HG03571 (cell line): ENCODE results near the gene GPR15.

Experiments
- ATAC-seq: cut with Tn5 transposase; IDR thresholded peaks from one replicate; pipeline ENCODE4 v1.9.1; 2021; ENCODE audit not compliant: unreplicated experiment

Gene GPR15

DNA sequence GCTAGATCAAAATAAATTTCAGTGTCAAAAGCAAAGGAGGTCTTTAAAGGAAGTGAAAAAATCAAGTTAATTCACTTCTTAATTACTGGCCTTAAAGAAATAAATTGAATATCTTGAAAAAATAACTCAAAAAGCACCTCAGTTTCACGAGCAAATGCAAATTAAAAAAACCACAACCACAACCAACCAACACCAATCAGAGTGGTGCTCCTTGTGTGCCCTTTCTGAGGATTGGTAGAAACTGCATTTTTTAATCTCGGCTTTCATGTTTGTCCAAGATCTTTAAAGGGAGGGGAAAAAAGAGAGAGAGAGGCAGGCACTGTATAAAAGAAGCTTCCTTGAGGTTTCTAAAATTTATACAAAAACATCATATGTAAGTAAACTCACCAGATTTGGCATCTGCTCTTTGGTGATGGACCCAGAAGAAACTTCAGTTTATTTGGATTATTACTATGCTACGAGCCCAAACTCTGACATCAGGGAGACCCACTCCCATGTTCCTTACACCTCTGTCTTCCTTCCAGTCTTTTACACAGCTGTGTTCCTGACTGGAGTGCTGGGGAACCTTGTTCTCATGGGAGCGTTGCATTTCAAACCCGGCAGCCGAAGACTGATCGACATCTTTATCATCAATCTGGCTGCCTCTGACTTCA, at the start of gene GPR15:
Gene GPR15, plus strand, starts transcription at position 357 of the 653 bp plus-strand sequence. Its CDS starts 56 bp downstream, at position 413.
- ATAC-seq = peak; percentile 19

DNA sequence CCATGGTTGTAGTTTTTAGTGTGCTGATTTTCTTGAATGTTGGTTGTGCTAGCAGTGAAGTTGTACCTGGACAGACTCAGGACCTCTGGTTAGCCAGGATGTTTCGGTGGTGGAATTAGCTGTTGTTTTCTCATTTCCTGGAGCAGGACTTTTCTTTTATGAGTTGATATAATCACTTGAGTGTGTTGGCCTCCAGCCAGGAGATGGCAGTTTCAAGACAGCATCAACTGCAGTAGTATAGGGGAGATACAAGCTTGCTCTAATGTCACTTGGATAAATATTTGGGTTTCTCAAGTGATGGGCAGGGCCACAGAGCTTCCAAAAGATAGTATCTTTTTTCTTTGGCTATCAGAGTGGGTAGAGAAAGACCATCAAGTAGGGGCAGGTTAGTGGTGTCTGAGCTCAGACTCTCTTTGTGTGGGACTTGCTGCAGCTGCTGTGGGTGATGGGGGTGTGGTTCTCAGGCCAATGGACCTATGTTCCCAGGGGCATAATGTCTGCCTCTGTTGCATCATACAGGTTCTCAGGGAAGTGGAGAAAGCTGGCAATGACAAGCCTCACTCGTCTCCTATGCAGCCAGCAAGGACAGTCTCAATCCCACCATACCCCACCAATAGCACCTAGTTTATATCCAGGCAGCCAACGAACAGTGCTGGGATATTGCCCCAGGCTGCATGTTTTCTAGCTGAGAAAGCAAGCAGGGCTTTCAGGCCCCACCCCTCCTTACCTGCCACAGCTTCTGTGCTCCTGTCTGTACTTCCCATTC, 48.9 kb upstream of the GPR15 start:
- no peak for ATAC-seq

DNA sequence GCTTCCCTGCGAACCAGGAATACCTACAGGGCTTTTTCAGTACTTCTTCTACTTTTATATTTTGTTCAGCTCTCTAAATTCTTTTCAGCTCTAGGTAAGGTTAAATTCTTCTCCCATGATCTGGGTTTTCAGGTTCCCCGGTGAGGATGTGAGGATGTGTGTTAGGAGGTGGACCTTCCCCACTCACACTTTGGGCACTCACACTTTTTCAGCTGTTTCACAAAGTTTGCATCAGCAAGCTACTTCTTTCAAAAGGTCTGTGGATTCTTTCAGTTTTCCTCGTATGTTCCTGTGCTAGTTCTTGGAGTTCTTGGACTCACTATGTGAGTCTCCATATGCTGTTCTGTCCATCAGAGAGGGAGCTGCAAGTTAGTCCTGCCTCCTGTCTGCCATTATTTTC, 48.2 kb upstream of the GPR15 start:
- ATAC-seq = no peak

DNA sequence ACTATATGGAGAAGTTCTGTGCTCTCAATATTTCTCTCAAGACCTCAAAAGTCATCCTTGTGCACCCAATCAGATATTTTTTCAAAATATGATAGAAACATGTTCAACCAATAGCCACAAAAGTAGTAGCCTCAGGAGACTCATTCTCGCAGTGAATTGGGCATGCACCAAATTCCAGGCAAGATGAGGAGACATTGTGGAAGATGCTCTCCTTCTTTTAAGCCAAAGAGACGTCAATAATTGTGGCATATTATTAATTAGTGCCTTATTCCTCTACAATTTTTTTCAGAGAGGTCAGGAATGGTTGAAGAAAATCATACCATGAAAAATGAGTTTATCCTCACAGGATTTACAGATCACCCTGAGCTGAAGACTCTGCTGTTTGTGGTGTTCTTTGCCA, 34.4 kb upstream of the GPR15 start, which contains the start of gene OR5K2:
Gene OR5K2, plus strand, starts transcription at position 301 of the 400 bp plus-strand sequence. Its CDS starts 0 bp downstream, at position 301.
- ATAC-seq = no peak

DNA sequence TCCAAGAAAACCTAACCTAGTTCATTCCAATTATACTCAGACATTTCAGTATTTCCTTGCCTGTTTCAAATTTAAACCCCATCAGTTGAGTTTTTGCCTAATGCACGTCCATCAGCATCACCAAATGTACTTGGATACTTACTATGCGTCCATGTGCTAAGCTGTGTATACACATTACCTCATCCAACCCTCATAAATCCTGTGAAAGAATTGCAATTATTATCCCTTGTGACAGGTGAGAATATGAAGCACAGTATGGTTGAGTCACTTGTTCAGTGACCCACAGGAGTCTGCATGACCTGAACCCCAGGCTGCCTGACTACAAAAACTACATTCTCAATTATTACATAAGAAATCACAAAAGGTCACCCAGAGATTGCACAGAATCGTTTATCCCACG, 31.8 kb upstream of the GPR15 start:
- no peak for ATAC-seq

DNA sequence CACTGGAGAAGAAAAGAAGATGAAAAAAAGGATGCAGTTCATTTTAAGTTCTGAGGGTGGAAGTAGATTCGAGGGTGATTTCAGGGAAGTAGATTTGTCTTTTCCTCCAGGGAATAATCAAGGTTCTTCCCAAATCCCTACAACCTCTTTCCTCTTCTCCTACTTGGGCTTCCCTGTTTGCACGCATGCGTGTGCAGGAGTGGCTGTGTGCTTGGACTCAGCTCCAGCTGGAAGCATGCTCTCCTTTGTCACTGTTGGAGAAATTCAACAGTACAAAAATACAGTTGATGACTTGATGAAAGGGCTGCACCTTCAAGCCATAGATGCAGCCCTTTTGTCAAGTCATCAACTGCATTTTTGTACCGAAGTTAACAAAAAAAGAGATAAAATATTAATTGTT, 30.5 kb upstream of the GPR15 start:
- ATAC-seq = no peak

DNA sequence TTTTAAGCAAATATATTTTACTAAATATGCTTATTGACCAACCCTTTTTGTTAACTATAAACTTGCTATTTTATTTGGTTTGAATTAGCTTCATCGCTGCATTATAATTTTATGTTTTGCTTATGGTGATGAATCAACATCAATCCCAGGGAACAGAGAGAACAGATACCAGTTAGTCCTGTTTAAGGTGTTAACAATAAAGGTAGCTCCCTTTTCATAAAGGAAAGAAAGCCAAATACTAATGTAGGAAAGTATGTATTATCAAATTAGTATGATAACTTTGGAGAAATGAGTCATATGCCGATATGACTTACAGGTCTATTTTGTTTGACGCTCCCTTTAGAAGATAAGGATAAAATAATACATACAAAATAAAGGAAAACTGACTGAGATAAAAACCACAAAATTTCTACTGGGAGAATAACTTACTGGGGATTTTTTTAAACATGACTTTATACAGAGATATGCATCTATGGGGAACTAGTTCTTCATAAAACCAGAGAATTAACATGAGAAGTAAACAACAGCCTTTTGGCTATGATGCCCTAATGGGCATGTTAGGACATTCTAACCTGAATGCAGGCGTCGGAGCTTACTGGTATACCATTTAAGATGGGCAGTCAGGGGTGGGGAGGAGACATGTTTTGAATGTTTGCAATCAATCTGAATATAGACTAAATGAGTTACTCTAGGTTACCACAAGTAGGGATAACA, 29.8 kb upstream of the GPR15 start:
- ATAC-seq = no peak

DNA sequence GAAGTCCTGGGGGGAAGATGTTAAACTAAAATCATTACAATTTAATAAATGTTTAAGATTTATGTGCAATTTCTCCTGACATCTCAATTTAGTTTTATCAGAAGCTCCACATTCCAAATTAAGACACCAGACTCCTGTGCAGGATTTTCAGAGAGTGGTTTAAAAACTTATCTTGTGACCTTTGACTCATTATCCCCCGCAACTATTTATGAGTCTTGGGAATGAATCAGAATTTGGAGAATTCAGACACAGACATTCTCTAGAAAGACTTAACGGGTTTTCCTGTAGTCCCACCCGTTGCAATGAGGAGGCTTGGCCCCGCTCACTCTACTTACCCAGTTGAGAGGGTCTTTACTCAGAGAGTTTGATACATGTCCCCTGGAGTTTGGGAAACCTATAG, 27.2 kb upstream of the GPR15 start:
- no peak for ATAC-seq

DNA sequence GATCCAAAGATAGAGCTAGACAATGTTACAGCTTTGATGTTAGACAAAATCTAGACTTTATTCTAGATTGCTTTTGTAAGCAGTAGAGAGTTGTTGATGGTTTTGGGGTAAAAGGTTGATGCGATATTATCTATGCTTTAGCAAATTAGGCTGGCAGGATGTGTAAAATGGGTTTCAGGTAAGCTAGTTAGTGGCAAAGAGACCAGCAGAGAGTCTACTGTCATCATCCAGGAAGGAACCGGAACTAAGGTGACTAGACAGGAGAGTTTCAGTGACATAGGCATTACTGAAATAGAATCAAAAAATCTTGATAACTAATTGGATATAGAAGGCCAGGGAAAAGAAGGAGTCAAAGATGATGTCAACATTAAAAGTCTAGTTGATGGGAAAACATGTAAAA, 23.2 kb upstream of the GPR15 start:
- no peak for ATAC-seq

DNA sequence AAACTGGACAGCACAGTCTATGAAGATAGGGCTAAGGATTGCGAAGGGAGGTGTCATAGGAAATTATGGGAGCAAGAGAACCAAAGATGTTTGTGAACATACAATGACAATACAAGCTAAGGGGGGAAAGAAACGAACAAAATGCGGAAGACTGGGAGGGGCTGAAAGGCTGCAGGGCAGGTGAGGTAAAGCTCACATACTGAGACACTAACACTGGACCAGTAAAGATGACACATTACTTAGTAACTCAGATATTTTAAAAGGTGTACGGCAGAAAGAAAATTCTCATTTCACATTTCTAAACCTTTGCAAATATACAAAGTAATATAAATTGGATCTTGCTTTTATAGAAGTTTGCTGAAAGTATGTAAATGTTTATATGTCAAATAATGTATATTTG, 19.2 kb upstream of the GPR15 start:
- no peak for ATAC-seq

DNA sequence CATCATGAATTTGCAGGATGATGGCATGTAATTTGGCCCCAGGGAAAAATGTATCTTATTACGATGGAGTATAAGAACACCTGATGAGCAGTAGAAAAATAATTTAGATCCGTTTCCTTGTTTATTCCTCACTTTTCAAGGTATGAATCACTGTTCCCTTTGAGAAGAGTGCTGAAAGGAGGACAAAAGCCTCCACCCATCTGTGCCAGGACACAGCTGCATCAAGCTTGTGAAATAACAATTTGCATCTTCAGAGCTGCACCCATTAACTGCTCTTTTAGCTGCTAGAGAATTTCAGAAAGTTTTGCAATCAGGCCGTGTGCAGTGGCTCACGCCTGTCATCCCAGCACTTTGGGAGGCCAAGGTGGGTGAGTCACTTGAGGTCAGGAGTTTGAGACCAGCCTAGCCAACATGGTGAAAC, 18.7 kb upstream of the GPR15 start:
- ATAC-seq = no peak

DNA sequence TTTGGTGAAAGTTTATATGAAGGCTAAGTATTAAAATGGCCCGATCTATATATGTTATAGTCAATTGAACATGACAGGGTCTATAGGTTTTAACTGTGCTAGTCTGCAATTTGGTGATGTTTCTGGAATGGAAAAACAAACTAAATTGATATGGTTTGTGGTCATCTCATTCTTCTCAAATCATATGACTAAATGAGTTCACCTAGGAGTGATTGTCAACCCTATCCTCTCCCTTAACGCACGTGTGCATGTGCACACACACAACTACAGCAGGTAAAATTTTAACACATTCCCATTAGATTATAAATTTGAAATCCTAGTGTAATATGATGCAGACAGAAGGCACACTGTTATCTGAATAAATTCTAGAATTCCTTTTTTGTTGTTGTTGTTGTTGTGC, 18.0 kb upstream of the GPR15 start:
- no peak for ATAC-seq

DNA sequence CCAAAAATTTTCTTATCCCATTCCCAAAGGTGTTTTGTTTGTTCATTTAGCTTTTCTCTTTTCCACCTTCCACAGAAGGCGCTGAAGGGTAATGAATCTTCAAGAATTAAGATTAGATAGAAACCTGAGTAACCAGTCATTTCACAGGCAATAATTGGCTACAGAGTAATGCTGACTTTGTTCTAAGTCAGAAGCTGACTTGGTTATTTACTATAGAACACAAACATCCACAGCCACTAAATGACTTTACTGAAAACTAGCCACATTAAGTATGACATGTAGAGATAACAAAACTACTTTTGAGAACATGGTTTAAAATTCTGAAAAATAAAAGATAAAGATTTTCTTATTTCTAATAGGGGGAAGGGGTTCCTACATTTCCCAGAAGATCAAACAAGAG, 16.8 kb upstream of the GPR15 start:
- ATAC-seq = no peak

DNA sequence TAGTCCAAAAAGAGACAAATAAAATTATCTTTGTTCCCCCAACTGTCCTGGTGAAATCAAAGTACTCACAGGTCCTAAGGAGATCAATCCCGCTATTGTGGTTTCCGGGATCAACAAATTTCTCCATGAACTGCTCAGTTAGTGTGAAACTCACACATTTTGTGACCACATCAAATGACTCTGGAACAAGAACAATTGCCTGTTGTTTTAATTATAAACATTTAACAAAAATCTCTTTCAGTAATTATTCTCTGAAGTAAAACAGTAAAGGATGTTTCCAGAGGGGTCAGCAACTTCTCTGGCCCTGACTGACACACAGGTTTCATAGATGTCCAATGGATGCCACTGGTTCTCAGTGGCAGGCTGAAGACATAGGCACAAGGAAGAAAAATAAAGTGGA, 13.0 kb upstream of the GPR15 start:
- no peak for ATAC-seq

DNA sequence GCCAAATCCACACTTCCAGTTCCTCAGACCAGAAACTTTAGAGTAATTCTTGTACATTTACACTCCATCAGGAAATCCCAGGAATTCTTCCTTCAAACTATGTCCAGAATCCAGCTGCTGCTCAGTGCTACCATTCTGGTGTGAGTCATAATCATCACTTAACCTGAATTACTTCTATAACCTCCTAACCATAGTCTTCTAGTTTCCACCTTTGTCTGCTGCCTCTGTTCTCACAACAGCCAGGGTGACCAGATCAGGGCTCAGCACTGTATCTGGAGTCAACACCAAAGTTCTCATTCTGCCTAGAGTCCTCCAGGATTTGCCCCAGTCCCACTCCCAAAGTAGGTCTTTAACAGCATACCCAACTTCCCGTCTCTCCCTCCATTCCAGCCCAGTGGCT, 12.4 kb upstream of the GPR15 start:
- no peak for ATAC-seq

DNA sequence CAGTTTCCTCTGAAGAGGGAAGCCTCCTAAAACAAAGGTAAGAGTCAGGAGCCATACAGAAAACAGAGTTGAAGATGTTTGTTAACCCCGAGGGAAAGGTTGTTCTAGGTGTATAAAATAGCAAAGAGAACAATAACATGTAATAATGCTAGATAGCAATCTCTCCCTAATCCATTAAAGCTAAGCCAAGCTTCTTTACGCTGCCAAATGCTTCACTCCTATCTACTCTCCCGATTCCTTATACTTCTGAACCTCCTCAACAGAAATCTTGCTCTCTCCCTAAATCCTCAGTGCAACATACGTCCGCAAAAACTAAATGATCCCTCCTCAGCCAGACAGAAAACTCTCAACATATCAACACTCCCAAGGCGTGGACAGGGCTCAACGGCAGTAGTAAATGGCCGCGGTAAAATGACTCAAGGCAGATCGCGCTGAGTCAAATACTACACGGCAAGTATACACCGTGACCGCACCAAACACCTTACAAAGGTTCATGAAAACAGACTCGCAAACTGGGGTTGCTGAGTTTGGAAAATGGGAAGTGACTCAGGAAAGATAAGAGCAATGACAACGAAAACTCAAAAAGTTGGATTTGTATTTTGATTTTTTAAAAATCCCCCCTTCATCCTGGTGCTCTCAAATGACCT, 9.8 kb upstream of the GPR15 start:
- ATAC-seq = peak; percentile 38

DNA sequence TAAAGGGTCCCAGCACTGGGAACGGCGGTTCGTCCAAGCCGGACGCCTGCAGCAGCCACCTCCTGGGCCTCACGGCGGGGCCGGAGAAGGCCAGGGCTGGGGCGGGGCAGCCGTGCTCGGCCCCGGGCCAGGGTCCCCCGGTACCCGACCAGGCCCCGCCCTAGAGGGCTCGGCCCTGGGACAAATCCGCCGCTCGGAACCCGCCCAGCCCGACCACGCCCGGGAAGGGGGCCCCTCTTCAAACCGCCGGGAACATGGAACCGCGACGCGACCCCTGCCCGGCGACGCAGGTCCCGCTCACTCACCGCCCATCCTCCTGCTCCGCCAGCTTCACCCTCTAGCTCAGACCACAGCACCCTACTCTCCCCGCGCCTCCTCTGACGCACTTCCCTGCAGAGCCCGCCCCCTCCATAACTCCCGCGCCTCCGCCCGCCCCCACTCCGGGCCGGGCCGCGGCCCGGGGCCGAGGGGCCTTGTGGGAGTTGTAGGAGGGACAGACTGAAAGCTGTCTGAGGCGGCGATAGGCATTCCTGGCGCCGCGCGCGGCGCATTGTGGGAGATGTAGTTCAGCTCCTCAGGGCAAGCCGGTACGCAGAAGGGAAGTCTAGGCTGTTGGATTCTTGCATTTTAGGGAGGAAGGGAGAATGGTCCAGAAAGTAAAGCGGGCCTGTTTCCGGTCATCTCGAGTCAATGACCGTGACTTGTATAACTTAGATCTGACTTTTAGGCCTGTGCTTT, 9.1 kb upstream of the GPR15 start, which contains the start of gene CLDND1:
Gene CLDND1, minus strand, starts transcription at position 359 of the 738 bp plus-strand sequence. CDS start 1,478 bp downstream, outside the sequence.
- peak; percentile 91 for ATAC-seq

DNA sequence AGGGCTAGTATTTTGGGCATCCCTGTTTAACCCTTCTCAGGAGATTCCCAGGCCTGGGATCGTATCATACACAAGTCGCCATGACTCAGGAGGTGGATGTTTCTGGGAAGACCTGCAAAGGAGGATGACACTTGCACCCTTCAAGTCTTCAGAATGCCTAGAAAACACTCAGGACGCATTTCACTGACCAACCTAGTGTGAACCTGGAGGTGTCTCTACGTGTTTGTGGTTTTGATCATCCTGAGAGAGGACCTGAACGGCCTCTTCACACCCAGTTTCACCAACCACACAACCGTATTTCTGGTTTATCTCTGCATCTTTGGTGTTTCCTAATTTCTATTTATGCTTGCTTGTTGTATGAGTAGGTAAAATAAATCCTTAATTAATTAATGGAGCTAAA, 6.3 kb upstream of the GPR15 start:
- ATAC-seq = no peak

DNA sequence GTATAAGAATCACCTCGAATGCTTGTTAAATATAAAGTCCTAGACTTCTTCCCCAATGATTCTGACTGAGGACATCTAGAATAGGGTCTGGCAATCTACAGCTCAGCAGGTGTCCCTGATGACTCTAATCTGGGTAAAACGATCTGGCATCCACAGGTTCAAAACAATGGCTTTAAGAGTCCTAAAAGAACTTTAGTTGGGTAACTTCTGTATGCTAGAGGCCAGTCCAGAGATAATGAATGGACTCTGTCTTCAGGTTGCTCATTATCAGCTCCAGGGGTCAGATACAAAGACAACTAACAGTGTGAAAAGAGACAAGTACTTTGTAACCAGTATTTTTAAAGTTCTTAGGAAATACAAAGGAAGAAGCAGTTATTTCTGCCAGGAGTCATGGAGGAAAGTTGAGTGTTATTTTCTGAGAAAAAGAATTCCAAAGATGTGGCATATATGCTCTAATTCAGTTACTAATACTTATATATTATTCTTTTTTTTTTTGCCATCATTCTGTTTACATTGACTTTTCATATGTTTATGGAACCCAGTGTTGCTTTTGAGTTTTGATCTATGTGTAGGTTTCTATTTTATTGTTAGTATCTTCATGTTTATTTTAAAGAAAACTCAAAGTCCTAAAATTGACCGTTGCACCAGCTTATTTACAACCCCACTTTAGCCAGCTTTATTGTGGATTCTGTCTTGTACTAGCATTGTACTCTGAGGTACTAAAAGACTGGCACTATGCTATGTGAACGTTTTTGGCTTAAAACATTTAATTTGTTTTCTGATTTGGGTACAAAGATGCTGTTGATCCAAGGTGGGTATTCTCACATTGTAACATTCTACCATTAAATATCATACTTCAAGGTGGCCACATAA, 3.1 kb upstream of the GPR15 start:
- no peak for ATAC-seq
